ENCODE data around the gene HS3ST3A1. TPM values are rescaled to one million over a fixed set of nuclear protein-coding genes. Genes with fewer than 3 reads are reported as not detected.

HS3ST3A1 gene
- total and polyA plus RNA-seq, 4 donors: 2.1 to 4.4 (median 4.1) TPM

- Histone ChIP-seq H3K27ac (ENCODE audit: low read depth, low read length) (no peak overlapping the region), H3K4me3 (ENCODE audit: low read depth, low read length) (no peak overlapping the region), H3K27me3 (ENCODE audit: control insufficient read depth, insufficient read depth, low read length) (no peaks in the 10 kb centered on the region), H3K9me3 (ENCODE audit: control insufficient read depth, insufficient read depth, low read length) (peaks cover 3% of the 10 kb centered on the region), H3K4me1 (ENCODE audit: control insufficient read depth, insufficient read depth, low read length) (peaks cover 3% of the 10 kb centered on the region), H3K36me3 (ENCODE audit: control insufficient read depth, insufficient read depth, low read length) (no peaks in the 10 kb centered on the region)
- 20% methylated on average over 2 of the region's 2 CpGs for WGBS (ENCODE audit: insufficient coverage)
- peak in 2 of 6 donors; percentile 54 to 81 for DNase-seq (ENCODE audit: low read depth in 4 of 6, low spot score in 6 of 6)
These were observed 70.0 kb downstream of the HS3ST3A1 start for GRCh38 chr17:13531721-13532120.

- Histone ChIP-seq H3K4me1 (ENCODE audit: control insufficient read depth, insufficient read depth, low read length) (peaks cover 5% of the 10 kb centered on the region), H3K4me3 (ENCODE audit: low read depth, low read length) (no peak overlapping the region), H3K9me3 (ENCODE audit: control insufficient read depth, insufficient read depth, low read length) (no peaks in the 10 kb centered on the region), H3K36me3 (ENCODE audit: control insufficient read depth, insufficient read depth, low read length) (no peaks in the 10 kb centered on the region), H3K27ac (ENCODE audit: low read depth, low read length) (no peak overlapping the region), H3K27me3 (ENCODE audit: control insufficient read depth, insufficient read depth, low read length) (no peaks in the 10 kb centered on the region)
- 43% methylated on average over 2 of the region's 3 CpGs for WGBS (ENCODE audit: insufficient coverage)
- DNase-seq (ENCODE audit: low read depth in 4 of 6, low spot score in 6 of 6): no peak
These were observed 75.9 kb downstream of the HS3ST3A1 start for GRCh38 chr17:13525876-13526275.

- H3K9me3 ChIP-seq (ENCODE audit: control insufficient read depth, insufficient read depth, low read length): no peaks in the 10 kb centered on the region
- no peak overlapping the region for H3K4me3 ChIP-seq (ENCODE audit: low read depth, low read length)
- DNase-seq (ENCODE audit: low read depth in 4 of 6, low spot score in 6 of 6): no peak
- WGBS (ENCODE audit: insufficient coverage): 94% methylated on average over 5 of the region's 5 CpGs
- H3K36me3 ChIP-seq (ENCODE audit: control insufficient read depth, insufficient read depth, low read length): no peaks in the 10 kb centered on the region
- H3K27me3 ChIP-seq (ENCODE audit: control insufficient read depth, insufficient read depth, low read length): no peaks in the 10 kb centered on the region
- peaks cover 5% of the 10 kb centered on the region for H3K4me1 ChIP-seq (ENCODE audit: control insufficient read depth, insufficient read depth, low read length)
- no peak overlapping the region for H3K27ac ChIP-seq (ENCODE audit: low read depth, low read length)
These were observed 78.6 kb downstream of the HS3ST3A1 start for GRCh38 chr17:13523164-13523563.

DNA sequence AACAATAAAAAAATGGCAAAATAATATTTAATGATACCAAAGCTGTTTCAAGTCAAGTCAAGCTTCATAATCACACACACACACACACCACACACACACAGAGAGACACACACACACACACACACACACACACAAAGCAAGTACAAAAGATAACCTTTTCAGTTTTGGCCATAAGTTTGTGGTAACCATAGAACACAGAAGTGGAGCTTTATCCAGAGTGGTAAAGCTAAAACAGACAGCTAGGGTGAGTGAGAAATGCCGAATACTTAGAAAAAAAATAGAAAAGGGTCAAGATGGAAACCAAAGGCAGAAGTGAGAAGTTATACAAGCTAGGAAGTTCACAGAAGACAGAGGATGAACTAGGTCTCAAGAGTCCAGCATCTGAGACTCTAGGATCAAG is 79.0 kb downstream of the HS3ST3A1 start:
- no peak for DNase-seq (ENCODE audit: low read depth in 4 of 6, low spot score in 6 of 6)
- Histone ChIP-seq H3K36me3 (ENCODE audit: control insufficient read depth, insufficient read depth, low read length) (no peaks in the 10 kb centered on the region), H3K4me3 (ENCODE audit: low read depth, low read length) (no peak overlapping the region), H3K27me3 (ENCODE audit: control insufficient read depth, insufficient read depth, low read length) (no peaks in the 10 kb centered on the region), H3K4me1 (ENCODE audit: control insufficient read depth, insufficient read depth, low read length) (peaks cover 5% of the 10 kb centered on the region), H3K27ac (ENCODE audit: low read depth, low read length) (no peak overlapping the region), H3K9me3 (ENCODE audit: control insufficient read depth, insufficient read depth, low read length) (no peaks in the 10 kb centered on the region)
- 88% methylated on average over 1 of the region's 1 CpG for WGBS (ENCODE audit: insufficient coverage)

- no peak for DNase-seq (ENCODE audit: low read depth in 4 of 6, low spot score in 6 of 6)
- WGBS (ENCODE audit: insufficient coverage): no CpG with 5 or more reads among the region's 4 CpGs
- H3K27ac ChIP-seq (ENCODE audit: low read depth, low read length): no peak overlapping the region
- H3K9me3 ChIP-seq (ENCODE audit: control insufficient read depth, insufficient read depth, low read length): no peaks in the 10 kb centered on the region
- no peaks in the 10 kb centered on the region for H3K27me3 ChIP-seq (ENCODE audit: control insufficient read depth, insufficient read depth, low read length)
- H3K4me1 ChIP-seq (ENCODE audit: control insufficient read depth, insufficient read depth, low read length): peaks cover 3% of the 10 kb centered on the region
- H3K4me3 ChIP-seq (ENCODE audit: low read depth, low read length): no peak overlapping the region
- H3K36me3 ChIP-seq (ENCODE audit: control insufficient read depth, insufficient read depth, low read length): no peaks in the 10 kb centered on the region
These were observed 79.9 kb downstream of the HS3ST3A1 start for GRCh38 chr17:13521784-13522183.

- no peaks in the 10 kb centered on the region for H3K27me3 ChIP-seq (ENCODE audit: control insufficient read depth, insufficient read depth, low read length)
- no peak overlapping the region for H3K27ac ChIP-seq (ENCODE audit: low read depth, low read length)
- no peaks in the 10 kb centered on the region for H3K36me3 ChIP-seq (ENCODE audit: control insufficient read depth, insufficient read depth, low read length)
- no peaks in the 10 kb centered on the region for H3K9me3 ChIP-seq (ENCODE audit: control insufficient read depth, insufficient read depth, low read length)
- peaks cover 3% of the 10 kb centered on the region for H3K4me1 ChIP-seq (ENCODE audit: control insufficient read depth, insufficient read depth, low read length)
- no peak overlapping the region for H3K4me3 ChIP-seq (ENCODE audit: low read depth, low read length)
- 83% methylated on average over 2 of the region's 6 CpGs for WGBS (ENCODE audit: insufficient coverage)
- no peak for DNase-seq (ENCODE audit: low read depth in 4 of 6, low spot score in 6 of 6)
These were observed 80.7 kb downstream of the HS3ST3A1 start for GRCh38 chr17:13520899-13521572.

- H3K9me3 ChIP-seq (ENCODE audit: control insufficient read depth, insufficient read depth, low read length): no peaks in the 10 kb centered on the region
- WGBS (ENCODE audit: insufficient coverage): 80% methylated on average over 1 of the region's 2 CpGs
- no peak overlapping the region for H3K27ac ChIP-seq (ENCODE audit: low read depth, low read length)
- no peaks in the 10 kb centered on the region for H3K27me3 ChIP-seq (ENCODE audit: control insufficient read depth, insufficient read depth, low read length)
- DNase-seq (ENCODE audit: low read depth in 4 of 6, low spot score in 6 of 6): no peak
- no peak overlapping the region for H3K4me3 ChIP-seq (ENCODE audit: low read depth, low read length)
- H3K4me1 ChIP-seq (ENCODE audit: control insufficient read depth, insufficient read depth, low read length): no peaks in the 10 kb centered on the region
- no peaks in the 10 kb centered on the region for H3K36me3 ChIP-seq (ENCODE audit: control insufficient read depth, insufficient read depth, low read length)
These were observed 83.3 kb downstream of the HS3ST3A1 start for GRCh38 chr17:13518261-13519000.

DNA sequence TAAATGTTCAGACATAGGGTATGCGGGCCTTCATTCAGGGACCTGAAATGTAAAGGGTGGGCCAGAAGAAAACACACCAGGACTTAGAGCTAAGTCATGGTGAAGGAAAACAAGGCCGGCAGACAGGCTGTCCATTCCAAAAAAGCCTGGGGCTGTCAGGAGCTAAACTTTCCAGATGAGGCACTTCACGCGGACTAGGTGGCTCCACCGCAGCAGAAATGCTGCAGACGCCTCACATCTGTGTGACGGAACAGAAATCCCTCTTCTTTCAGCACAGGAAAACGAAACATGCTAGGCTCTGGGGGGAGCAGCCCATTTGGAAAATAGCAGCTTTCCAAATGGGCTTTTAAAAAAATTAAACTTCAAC is 88.7 kb downstream of the HS3ST3A1 start:
- 63% methylated on average over 6 of the region's 8 CpGs for WGBS (ENCODE audit: insufficient coverage)
- H3K27ac ChIP-seq (ENCODE audit: low read depth, low read length): no peak overlapping the region
- H3K4me1 ChIP-seq (ENCODE audit: control insufficient read depth, insufficient read depth, low read length): peaks cover 4% of the 10 kb centered on the region
- no peaks in the 10 kb centered on the region for H3K9me3 ChIP-seq (ENCODE audit: control insufficient read depth, insufficient read depth, low read length)
- H3K27me3 ChIP-seq (ENCODE audit: control insufficient read depth, insufficient read depth, low read length): no peaks in the 10 kb centered on the region
- no peaks in the 10 kb centered on the region for H3K36me3 ChIP-seq (ENCODE audit: control insufficient read depth, insufficient read depth, low read length)
- H3K4me3 ChIP-seq (ENCODE audit: low read depth, low read length): no peak overlapping the region
- DNase-seq (ENCODE audit: low read depth in 4 of 6, low spot score in 6 of 6): peak in 1 of 6 donors; percentile 31

GRCh38 chr17:13510062-13510461 is 91.7 kb downstream of the HS3ST3A1 start:
- peak in 2 of 6 donors; percentile 51 to 81 for DNase-seq (ENCODE audit: low read depth in 4 of 6, low spot score in 6 of 6)
- Histone ChIP-seq H3K27me3 (ENCODE audit: control insufficient read depth, insufficient read depth, low read length) (no peaks in the 10 kb centered on the region), H3K4me3 (ENCODE audit: low read depth, low read length) (no peak overlapping the region)

GRCh38 chr17:13509527-13509926 is 92.2 kb downstream of the HS3ST3A1 start:
- Histone ChIP-seq H3K27ac (ENCODE audit: low read depth, low read length) (no peak overlapping the region), H3K9me3 (ENCODE audit: control insufficient read depth, insufficient read depth, low read length) (no peaks in the 10 kb centered on the region), H3K27me3 (ENCODE audit: control insufficient read depth, insufficient read depth, low read length) (no peaks in the 10 kb centered on the region), H3K4me1 (ENCODE audit: control insufficient read depth, insufficient read depth, low read length) (peaks cover 4% of the 10 kb centered on the region), H3K36me3 (ENCODE audit: control insufficient read depth, insufficient read depth, low read length) (no peaks in the 10 kb centered on the region), H3K4me3 (ENCODE audit: low read depth, low read length) (no peak overlapping the region)
- 39% methylated on average over 2 of the region's 3 CpGs for WGBS (ENCODE audit: insufficient coverage)
- no peak for DNase-seq (ENCODE audit: low read depth in 4 of 6, low spot score in 6 of 6)

More at GRCh38 chr17:13510062-13510461, 91.7 kb downstream of the HS3ST3A1 start:
- 9% methylated on average over 4 of the region's 6 CpGs for WGBS (ENCODE audit: insufficient coverage)
- Histone ChIP-seq H3K27ac (ENCODE audit: low read depth, low read length) (no peak overlapping the region), H3K9me3 (ENCODE audit: control insufficient read depth, insufficient read depth, low read length) (no peaks in the 10 kb centered on the region), H3K4me1 (ENCODE audit: control insufficient read depth, insufficient read depth, low read length) (peaks cover 4% of the 10 kb centered on the region), H3K36me3 (ENCODE audit: control insufficient read depth, insufficient read depth, low read length) (no peaks in the 10 kb centered on the region)
